ENCODE data around the gene JMJD4. TPM values are rescaled to one million over a fixed set of nuclear protein-coding genes. Genes with fewer than 3 reads are reported as not detected.

The JMJD4 gene
- total RNA-seq, 2 experiments from 2014 or later = 17.7 to 24.1 TPM

DNA sequence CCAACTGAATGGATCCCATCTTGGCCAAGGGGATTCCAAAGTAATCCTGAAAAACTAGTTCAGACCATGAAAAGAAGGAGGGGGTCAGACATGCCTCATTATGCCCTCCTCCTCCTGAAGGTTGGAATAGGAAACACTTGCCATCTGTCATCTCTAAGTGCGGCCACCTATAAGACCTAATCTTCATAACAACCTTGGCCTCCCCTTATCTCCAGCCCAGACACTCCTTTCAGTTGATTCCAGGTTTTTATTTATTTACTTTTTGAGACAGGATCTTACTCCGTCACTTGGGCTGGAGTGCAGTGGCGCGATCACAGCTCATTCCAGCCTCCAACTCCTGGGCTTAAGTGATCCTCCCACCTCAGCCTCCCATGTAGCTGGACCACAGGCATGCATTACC lies 19.9 kb upstream of the JMJD4 start:
- H3K4me1 Mint-ChIP-seq = peaks cover 40% of the 10 kb centered on the region
- CTCF ChIA-PET = interaction anchor here (3.7 kb wide), 1 partner anchor 7 kb away, joined by 14 read pairs; no protein-coding TSS in a partner anchor
- ATAC-seq (no peak), DNase-seq (no peak)
- no peak overlapping the region for H3K27ac Mint-ChIP-seq
- no peak overlapping the region for H3K4me3 Mint-ChIP-seq
- peaks cover 47% of the 10 kb centered on the region for H3K36me3 Mint-ChIP-seq
- H3K9me3 Mint-ChIP-seq (ENCODE audit: low read depth) = no peaks in the 10 kb centered on the region
- no peaks in the 10 kb centered on the region for H3K27me3 Mint-ChIP-seq

DNA sequence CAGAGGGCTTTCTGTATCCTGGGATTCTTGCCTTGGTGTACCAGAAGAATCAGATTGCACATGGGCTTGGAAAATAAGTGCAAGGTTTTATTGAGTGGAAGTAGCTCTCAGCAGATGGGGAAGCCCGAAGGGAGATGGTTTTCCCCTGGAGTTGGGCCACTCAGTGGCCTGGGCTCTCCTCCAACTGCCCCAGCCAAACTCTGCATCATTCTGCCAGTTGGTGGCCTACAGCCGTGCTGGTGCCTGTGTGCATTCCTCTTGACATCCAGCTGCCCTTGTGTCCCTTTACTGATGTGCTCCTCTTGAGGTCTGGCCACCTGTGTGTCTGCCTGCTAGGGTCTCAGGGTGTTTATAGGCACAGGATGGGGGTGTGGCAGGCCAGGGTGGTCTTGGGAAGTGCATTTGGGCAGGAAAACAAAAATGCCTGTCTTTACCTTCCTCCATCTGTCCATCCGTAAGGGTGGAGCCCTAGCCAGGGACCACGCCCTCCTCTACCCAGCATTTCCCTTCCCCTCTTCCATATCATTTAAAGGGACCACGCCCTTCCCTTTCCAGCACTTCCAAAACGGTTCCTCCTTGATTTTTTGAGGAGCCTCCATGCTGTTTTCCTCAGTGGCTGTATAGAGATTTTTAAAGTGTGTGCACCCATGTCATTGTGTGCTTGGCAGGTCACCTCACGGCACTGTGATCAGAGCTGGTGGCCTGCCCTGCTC lies 19.1 kb upstream of the JMJD4 start:
- no peak for ATAC-seq
- no peak for DNase-seq

DNA sequence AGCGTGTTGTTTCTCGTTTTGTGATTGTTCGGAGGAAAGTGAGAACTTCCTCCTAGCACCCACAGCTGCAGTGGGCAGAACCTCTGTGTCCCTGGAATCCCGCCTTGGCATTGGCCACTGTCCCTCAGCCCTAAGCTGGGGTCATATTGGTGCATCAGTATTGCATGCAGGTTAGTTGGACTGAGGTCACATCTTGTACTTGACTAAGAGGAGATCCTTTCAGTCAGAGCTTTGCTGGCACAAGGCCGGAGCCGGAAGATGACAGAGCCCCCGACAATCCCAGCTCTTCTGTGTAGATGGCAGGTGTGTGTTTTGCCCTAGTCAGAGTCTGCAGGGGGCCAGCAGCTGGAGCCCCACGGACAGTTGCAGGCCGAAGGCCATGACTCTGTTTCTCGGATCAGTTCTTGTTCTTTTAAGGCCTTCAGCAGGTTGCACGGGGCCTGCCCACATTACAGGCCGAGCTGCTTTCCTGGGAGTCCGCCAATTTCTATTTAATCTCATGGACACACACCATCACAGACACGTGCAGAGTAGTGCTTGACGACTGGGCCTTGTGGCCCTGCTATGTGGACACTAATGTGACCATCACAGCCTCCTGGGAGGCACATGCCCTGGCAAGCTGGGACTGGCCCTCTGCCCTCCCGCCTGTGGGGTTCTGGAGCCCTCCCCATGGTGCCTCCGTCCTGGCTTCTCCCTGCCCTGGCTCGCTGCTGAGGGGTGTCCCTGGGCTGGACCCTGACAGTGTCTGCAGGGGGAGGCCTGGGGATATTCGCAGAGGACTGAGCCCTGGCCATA lies 15.0 kb upstream of the JMJD4 start:
- DNase-seq = no peak
- Mint-ChIP-seq H3K27ac (no peak overlapping the region), H3K36me3 (peaks cover 22% of the 10 kb centered on the region), H3K4me1 (peaks cover 47% of the 10 kb centered on the region), H3K4me3 (no peak overlapping the region), H3K27me3 (no peaks in the 10 kb centered on the region), H3K9me3 (ENCODE audit: low read depth) (no peaks in the 10 kb centered on the region)
- ATAC-seq = no peak
- CTCF ChIA-PET = no interaction called here

More for the DNA sequence above, 19.1 kb upstream of the JMJD4 start:
- Mint-ChIP-seq H3K4me1 (peaks cover 39% of the 10 kb centered on the region), H3K4me3 (no peak overlapping the region), H3K9me3 (ENCODE audit: low read depth) (no peaks in the 10 kb centered on the region), H3K36me3 (peaks cover 42% of the 10 kb centered on the region), H3K27ac (no peak overlapping the region), H3K27me3 (no peaks in the 10 kb centered on the region)
- CTCF ChIA-PET = interaction anchor here (3.7 kb wide), 1 partner anchor 8 kb away, joined by 14 read pairs; no protein-coding TSS in a partner anchor

DNA sequence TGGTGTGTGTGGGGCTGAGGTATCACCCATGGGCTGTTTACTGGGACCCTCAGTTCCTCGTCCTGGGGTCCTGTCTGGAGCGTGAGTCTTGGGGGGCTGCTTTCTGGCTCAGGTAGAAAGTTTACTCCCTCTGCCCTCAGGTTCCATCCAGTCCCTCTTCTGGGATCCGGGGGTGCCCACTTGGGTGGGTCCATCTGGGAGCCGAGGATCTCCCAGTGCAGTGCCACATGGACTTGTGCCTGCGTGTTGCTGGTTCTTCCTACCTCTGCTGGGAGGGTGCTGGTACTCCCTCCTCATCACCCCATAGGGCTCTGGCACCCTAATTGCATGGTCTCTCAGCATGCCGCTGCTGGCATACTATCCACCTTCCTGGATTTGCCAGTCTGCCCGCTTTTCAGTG lies 14.1 kb upstream of the JMJD4 start:
- peaks cover 22% of the 10 kb centered on the region for H3K36me3 Mint-ChIP-seq
- H3K4me3 Mint-ChIP-seq = no peak overlapping the region
- no peak for DNase-seq
- no peaks in the 10 kb centered on the region for H3K9me3 Mint-ChIP-seq (ENCODE audit: low read depth)
- H3K27ac Mint-ChIP-seq = peak overlapping the region; percentile 91
- H3K4me1 Mint-ChIP-seq = peaks cover 47% of the 10 kb centered on the region
- CTCF ChIA-PET = interaction anchor here (1.0 kb wide), 1 partner anchor 16 kb away, joined by 4 read pairs; no protein-coding TSS in a partner anchor
- no peak for ATAC-seq
- H3K27me3 Mint-ChIP-seq = no peaks in the 10 kb centered on the region

DNA sequence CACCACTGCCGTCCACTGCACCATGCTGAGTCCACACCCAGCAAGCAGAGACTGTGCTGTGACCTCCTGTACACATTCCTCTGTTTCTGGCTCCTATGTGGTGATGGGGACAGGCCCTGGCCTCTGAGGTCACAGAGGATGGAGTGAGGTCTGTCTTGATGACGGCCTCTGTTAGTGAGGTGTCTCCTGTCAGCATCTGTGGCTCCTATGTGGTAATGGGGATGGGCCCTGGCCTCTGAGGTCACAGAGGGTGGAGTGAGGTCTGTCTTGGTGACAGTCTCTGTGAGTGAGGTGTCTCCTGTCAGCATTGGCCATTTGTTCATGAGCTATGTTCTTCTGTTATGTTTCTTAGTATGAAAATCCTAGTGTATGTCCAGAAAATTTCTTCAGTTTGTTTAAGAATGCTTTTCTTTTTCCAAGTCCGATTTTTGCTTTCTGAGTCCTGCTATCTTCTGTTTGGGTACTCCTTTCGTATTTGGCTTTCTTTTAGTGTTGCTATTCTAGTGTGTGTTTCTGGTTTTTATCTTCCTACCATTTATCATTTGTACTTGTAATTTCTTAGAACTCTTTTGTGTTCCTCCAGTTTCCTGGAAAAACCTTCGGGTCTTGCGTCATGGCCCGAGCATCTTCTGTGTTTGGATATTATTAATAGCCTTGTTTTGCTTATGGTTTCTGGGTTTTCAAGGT lies 13.5 kb upstream of the JMJD4 start:
- CTCF ChIA-PET = interaction anchor here (1.0 kb wide), 2 partner anchors 15 to 16 kb away, joined by 4 read pairs; no protein-coding TSS in a partner anchor
- peaks cover 20% of the 10 kb centered on the region for H3K36me3 Mint-ChIP-seq
- peak; percentile 87 for DNase-seq
- H3K27ac Mint-ChIP-seq = peak overlapping the region; percentile 91
- H3K4me3 Mint-ChIP-seq = peak overlapping the region; percentile 34
- H3K4me1 Mint-ChIP-seq = peaks cover 49% of the 10 kb centered on the region
- H3K27me3 Mint-ChIP-seq = no peaks in the 10 kb centered on the region
- H3K9me3 Mint-ChIP-seq (ENCODE audit: low read depth) = no peaks in the 10 kb centered on the region
- peak; percentile 86 for ATAC-seq

DNA sequence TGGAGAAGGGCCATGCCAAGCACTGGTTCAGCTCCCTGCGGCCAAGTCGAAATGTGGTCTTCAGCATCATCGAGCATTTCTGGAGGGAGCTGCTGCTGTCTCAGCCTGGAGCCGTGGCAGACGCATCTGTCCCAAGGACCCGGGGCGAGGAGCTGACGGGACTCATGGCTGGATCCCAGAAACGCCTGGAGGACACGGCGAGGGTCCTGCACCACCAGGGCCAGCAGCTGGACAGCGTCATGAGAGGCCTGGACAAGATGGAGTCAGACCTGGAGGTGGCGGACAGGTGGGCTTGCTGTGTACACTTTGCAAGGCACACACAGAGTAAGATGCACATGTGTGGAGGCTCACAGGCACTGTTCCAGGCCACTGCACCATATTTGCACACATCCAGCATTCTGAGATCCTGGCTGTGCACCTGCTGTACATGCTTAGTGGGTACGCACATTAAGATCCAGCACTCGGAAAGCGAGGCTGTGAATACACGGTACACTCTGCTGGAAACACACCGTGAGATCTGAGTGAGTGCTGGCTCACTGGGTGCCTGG lies 12.9 kb upstream of the JMJD4 start:
- H3K36me3 Mint-ChIP-seq = peaks cover 20% of the 10 kb centered on the region
- H3K4me3 Mint-ChIP-seq = no peak overlapping the region
- CTCF ChIA-PET = interaction anchor here (1.0 kb wide), 2 partner anchors 15 to 17 kb away, joined by 4 read pairs; no protein-coding TSS in a partner anchor
- peaks cover 49% of the 10 kb centered on the region for H3K4me1 Mint-ChIP-seq
- H3K27ac Mint-ChIP-seq = peak overlapping the region; percentile 91
- no peaks in the 10 kb centered on the region for H3K27me3 Mint-ChIP-seq
- H3K9me3 Mint-ChIP-seq (ENCODE audit: low read depth) = no peaks in the 10 kb centered on the region
- DNase-seq = no peak
- peak; percentile 4 for ATAC-seq

DNA sequence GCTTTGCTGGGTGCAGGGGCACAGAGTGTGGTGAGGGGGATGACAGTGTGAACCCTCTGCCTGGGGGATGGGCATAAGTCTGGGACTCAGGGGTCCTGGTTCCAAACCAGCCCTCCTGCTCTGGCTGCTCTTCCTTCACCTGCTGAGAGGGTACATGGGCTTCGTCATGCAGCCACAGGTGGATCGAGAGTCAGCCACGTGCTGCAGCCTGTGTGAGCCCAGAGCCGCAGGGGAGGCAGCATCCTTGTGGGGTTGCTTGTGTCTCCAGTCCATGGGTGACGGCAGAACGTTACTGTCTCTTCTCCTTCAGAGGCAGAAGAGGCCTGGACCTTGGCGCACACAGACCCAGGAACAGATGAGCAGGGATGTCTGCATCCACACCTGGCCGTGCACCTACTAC lies 12.3 kb upstream of the JMJD4 start:
- CTCF ChIA-PET = interaction anchor here (1.0 to 1.4 kb wide), 2 partner anchors 11 to 16 kb away, joined by 4 read pairs; no protein-coding TSS in a partner anchor
- H3K4me1 Mint-ChIP-seq = peaks cover 48% of the 10 kb centered on the region
- H3K27me3 Mint-ChIP-seq = no peaks in the 10 kb centered on the region
- peak overlapping the region; percentile 91 for H3K27ac Mint-ChIP-seq
- H3K4me3 Mint-ChIP-seq = no peak overlapping the region
- no peak for DNase-seq
- peaks cover 18% of the 10 kb centered on the region for H3K36me3 Mint-ChIP-seq
- H3K9me3 Mint-ChIP-seq (ENCODE audit: low read depth) = no peaks in the 10 kb centered on the region
- ATAC-seq = no peak

DNA sequence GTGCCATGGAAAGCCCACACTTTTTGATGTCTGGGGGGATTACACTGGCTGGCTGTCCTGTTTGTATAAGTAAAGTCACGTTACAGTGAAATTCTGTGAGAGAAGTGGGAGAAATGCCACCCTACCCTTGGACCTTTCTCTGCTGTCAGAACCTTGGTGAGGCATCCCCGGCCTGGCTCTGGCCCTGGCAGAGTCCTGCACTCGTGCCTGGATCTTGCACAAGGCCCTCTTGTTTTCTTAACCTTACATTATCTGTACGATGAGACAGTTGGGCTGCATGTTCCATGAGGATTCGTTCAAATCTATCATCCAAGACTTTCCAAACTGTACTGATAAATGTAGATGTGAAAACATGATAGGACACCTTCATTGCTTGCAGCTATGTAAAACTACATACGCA lies 11.6 kb upstream of the JMJD4 start:
- Mint-ChIP-seq H3K36me3 (peaks cover 14% of the 10 kb centered on the region), H3K27ac (peak overlapping the region; percentile 50), H3K4me3 (no peak overlapping the region), H3K9me3 (ENCODE audit: low read depth) (no peaks in the 10 kb centered on the region), H3K4me1 (peaks cover 44% of the 10 kb centered on the region), H3K27me3 (no peaks in the 10 kb centered on the region)
- no peak for ATAC-seq
- no peak for DNase-seq
- CTCF ChIA-PET = interaction anchor here (1.4 kb wide), 1 partner anchor 10 kb away, joined by 4 read pairs; no protein-coding TSS in a partner anchor

DNA sequence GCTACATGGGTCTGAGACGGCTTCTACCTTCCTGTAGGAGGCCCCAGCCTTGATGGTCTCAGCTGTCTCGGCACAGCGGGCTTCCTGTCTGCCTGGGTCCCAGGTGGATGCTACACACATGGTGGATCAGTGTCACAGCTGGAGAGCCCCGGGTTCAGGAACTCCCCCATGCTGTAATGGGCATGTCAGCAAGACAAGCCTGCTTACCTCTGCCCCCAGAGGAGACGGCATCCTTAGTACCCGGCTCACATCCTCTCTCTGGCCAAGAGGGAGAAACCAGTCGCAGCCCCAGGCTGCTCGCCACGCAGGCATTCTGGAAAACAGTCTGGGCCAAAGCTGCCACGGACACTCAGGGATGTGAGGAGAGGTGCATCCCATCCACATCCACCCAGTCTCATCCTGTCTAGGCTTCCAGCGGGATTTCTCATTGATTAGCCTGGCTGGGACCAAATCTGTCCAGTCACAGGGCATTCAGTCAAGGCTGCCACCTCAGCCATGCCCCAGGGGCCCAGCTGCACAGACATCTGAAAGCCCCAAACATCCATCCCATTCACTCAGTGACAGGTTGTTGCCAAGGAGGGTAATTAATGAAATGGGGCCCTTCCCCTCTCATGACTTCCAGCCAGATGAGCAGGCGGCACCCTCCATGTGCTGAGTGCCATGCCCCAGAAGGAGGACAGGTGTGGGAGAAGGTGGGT lies 10.6 kb upstream of the JMJD4 start:
- H3K27ac Mint-ChIP-seq = no peak overlapping the region
- no peak for ATAC-seq
- CTCF ChIA-PET = no interaction called here
- H3K4me1 Mint-ChIP-seq = peaks cover 43% of the 10 kb centered on the region
- peaks cover 11% of the 10 kb centered on the region for H3K36me3 Mint-ChIP-seq
- DNase-seq = no peak
- no peaks in the 10 kb centered on the region for H3K9me3 Mint-ChIP-seq (ENCODE audit: low read depth)
- no peaks in the 10 kb centered on the region for H3K27me3 Mint-ChIP-seq
- no peak overlapping the region for H3K4me3 Mint-ChIP-seq

DNA sequence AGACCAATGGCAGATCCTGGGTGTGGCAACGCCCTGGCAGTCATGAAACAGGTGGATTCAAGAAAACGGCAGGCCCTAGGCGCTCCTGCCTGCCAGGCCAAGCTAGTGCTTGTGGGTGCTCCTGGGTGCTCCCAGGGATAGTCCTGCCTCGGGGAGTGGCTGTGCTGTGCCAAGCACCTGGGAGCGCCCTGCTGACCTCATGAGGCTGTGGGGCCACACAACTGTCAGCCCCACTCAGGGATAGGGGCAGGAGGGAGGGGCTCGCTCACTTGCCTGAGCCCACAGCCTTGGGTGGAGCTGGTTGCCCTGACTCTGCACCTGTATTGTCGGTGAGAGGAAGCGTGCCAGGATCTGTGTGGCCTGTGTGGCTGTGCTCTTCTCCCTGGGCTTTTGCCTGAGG lies 9.6 kb upstream of the JMJD4 start:
- ATAC-seq (no peak), DNase-seq (no peak)
- H3K27me3 Mint-ChIP-seq = no peaks in the 10 kb centered on the region
- H3K36me3 Mint-ChIP-seq = peaks cover 13% of the 10 kb centered on the region
- CTCF ChIA-PET = interaction anchor here (1.5 kb wide), 1 partner anchor 21 kb away, joined by 6 read pairs; no protein-coding TSS in a partner anchor
- H3K9me3 Mint-ChIP-seq (ENCODE audit: low read depth) = no peaks in the 10 kb centered on the region
- H3K4me1 Mint-ChIP-seq = peaks cover 49% of the 10 kb centered on the region
- no peak overlapping the region for H3K4me3 Mint-ChIP-seq
- H3K27ac Mint-ChIP-seq = no peak overlapping the region

DNA sequence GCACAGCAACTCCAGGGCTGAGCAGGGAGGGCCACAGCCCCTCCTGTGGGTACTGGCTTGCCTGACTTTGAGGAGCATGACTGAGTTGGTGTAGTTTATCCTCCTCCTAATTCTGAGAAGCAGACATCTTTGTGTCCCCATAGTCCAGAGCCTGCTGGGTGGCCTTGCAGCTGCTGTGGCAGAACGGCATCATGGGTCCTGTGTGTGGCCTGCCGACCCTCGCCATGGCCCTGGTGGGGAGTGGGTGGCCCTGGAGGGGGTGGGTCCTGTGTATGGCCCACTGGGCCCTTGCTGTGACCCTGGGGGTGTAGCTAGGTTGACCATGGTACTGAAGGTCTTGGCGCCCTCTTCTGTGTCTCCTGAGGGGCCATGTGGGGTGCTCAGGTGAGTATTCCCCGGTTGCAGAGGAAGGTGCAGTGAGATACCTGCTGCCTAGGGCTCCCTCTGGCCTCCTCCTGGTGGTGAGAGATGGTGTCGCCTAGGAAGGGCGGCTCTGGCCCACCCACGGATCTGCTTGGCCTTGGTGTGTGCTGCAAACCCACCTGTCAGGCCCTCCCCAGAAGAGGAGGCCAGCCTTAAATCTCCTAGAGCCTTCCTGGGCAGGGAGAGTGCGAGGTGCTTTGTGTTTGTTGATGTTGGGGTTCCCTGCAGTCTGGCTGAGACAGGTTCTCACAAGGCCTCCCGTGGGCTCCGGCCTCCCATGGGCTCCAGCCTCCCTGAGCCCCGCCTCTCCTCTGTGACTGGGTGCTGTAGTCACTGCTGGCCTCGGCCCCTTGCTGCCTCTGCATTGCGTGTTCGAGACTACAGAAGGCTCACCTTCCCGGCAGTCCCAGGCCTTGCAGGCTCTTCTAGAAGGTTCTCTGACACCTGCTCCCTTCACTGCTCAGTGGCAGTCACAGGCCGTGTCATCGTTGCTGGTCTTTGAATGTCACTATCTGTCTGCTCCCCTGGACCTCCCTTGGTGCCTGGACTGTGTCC lies 7.9 kb upstream of the JMJD4 start:
- CTCF ChIA-PET = no interaction called here
- no peak overlapping the region for H3K4me3 Mint-ChIP-seq
- peaks cover 41% of the 10 kb centered on the region for H3K4me1 Mint-ChIP-seq
- no peak overlapping the region for H3K27ac Mint-ChIP-seq
- ATAC-seq (no peak), DNase-seq (no peak)
- no peaks in the 10 kb centered on the region for H3K9me3 Mint-ChIP-seq (ENCODE audit: low read depth)
- H3K36me3 Mint-ChIP-seq = peaks cover 4% of the 10 kb centered on the region
- no peaks in the 10 kb centered on the region for H3K27me3 Mint-ChIP-seq

Data from activated CD8-positive, alpha-beta memory T cell treated with anti-CD3 and anti-CD28 coated beads, Interleukin-2, amount 10 ng/mL, durations not matched to agents 7 days and 5 days (primary cell).